PC-9 (cell line): ENCODE results near the gene GPC5. TPM values are rescaled to one million over a fixed set of nuclear protein-coding genes. Genes with fewer than 3 reads are reported as not detected.

Experiments used
- BruUV-seq: library from RNA; stranded (reverse); fragments of 400-500 nt; replicated peaks from 2 replicates; lab custom pipeline; 2021; lab: Mats Ljungman, UMichigan
- CTCF ChIA-PET: fragments of 300-600 bp; sonication (Branson Sonifier 250); formaldehyde crosslinking; loops from one replicate; lab custom pipeline; 2022; ENCODE audit warnings: antibody characterized with exemption; lab: Charles Lee
- POLR2A ChIA-PET: fragments of 300-600 bp; sonication (Branson Sonifier 250); formaldehyde crosslinking; loops from one replicate; lab custom pipeline; 2022; ENCODE audit warnings: antibody characterized with exemption; ENCODE audit not compliant: unreplicated experiment; lab: Charles Lee
- DNase-seq, 2 experiments: peaks; one replicate each; pipeline versions ENCODE4 v3.0.0 to v3.0.0-alpha.2; 2015 to 2022; ENCODE audit warnings: mixed read lengths in 1 of 2
- H2AFZ ChIP-seq: fragments of 200-600 bp; sonication (generic); 2 replicates; pipeline ENCODE4 v1.8.1; 2017; ENCODE audit warnings: antibody characterized with exemption
- H3F3A ChIP-seq: fragments of 200-600 bp; sonication (generic); 2 replicates; pipeline ENCODE4 v1.8.1; 2017; ENCODE audit warnings: antibody characterized with exemption, mild to moderate bottlenecking, low read depth; ENCODE audit not compliant: insufficient read depth
- H3K27ac ChIP-seq: fragments of 200-600 bp; sonication (generic); 2 replicates; pipeline ENCODE4 v1.6.1; 2016; ENCODE audit warnings: mixed run types
- H3K27me3 ChIP-seq: fragments of 200-600 bp; sonication (generic); 2 replicates; pipeline ENCODE4 v1.6.1; 2016; ENCODE audit warnings: low read depth, mixed run types; ENCODE audit not compliant: insufficient read depth
- H3K36me3 ChIP-seq: fragments of 200-600 bp; sonication (generic); 2 replicates; pipeline ENCODE4 v1.6.1; 2016; ENCODE audit warnings: low read depth, mixed run types
- H3K4me1 ChIP-seq: fragments of 200-600 bp; sonication (generic); replicated peaks from 2 replicates; pipeline ENCODE4 v1.6.1; 2016; ENCODE audit warnings: mixed run types; ENCODE audit not compliant: insufficient read depth
- H3K4me2 ChIP-seq: fragments of 200-600 bp; sonication (generic); 2 replicates; pipeline ENCODE4 v1.6.1; 2017; ENCODE audit warnings: mixed run types
- H3K4me3 ChIP-seq: fragments of 200-600 bp; sonication (generic); 2 replicates; pipeline ENCODE4 v1.6.1; 2016; ENCODE audit warnings: mixed run types
- H3K79me2 ChIP-seq: fragments of 200-600 bp; sonication (generic); 2 replicates; pipeline ENCODE4 v1.6.1; 2017; ENCODE audit warnings: low read depth, mixed run types
- H3K9me2 ChIP-seq: fragments of 200-600 bp; sonication (generic); 2 replicates; pipeline ENCODE4 v1.8.1; 2017; ENCODE audit warnings: mild to moderate bottlenecking; ENCODE audit not compliant: insufficient read depth
- H3K9me3 ChIP-seq: fragments of 200-600 bp; sonication (generic); 2 replicates; pipeline ENCODE4 v1.8.1; 2016; ENCODE audit warnings: low read depth; ENCODE audit not compliant: insufficient read depth
- H4K20me1 ChIP-seq: fragments of 200-600 bp; sonication (generic); 2 replicates; pipeline ENCODE4 v1.8.1; 2017; ENCODE audit not compliant: insufficient read depth
- EZH2 ChIP-seq: fragments of 200-600 bp; sonication (generic); IDR thresholded peaks from 2 replicates; pipeline ENCODE4 v1.8.0; 2017; ENCODE audit warnings: antibody characterized with exemption, low read depth
- intact Hi-C: fragments of 100-400 bp; cut with micrococcal nuclease; formaldehyde crosslinking; loops from one replicate; pipeline ENCODE4 v1.10.0; 2022; ENCODE audit not compliant: unreplicated experiment
- total RNA-seq: library from RNA; stranded (reverse); gene quantifications from 2 replicates; pipeline ENCODE4 v1.2.3, GENCODE V29; 2021
- TF ChIP-seq, protein P1 (sequence below): fragments of 200-600 bp; sonication (generic); conservative IDR thresholded peaks from 2 replicates; pipeline ENCODE4 v1.6.1; 2017; ENCODE audit warnings: mixed run types, antibody characterized with exemption, mild to moderate bottlenecking, moderate library complexity

Gene GPC5
- total RNA-seq, 1 experiment from 2014 or later: not detected

DNA sequence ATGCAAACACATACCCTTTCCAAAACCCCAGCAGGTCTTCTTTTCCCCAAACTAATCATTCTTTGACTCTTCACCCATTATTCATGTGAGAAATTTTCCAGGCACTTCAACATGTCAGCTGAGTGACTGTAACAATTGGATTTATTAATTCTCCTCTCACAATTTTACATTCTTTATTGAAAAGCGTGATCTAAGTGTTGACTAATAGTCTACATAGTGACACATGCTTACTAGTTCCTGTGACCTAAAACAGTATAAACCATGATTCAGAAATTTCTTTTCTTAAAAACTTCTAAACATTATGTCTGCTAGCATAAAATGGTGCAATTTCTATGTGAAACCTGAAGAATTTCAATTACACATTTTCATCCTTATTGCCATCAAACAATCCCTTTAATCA, 532.3 kb downstream of the GPC5 start:
- no peak overlapping the region for H3K27ac ChIP-seq
- intact Hi-C loops: no loop called here
- no peaks in the 10 kb centered on the region for H3K9me3 ChIP-seq
- no peaks in the 10 kb centered on the region for H3K36me3 ChIP-seq
- DNase-seq: no peak
- no TSS peak for BruUV-seq
- TF ChIP-seq EZH2: no peak
- TF ChIP-seq, protein P1, sequence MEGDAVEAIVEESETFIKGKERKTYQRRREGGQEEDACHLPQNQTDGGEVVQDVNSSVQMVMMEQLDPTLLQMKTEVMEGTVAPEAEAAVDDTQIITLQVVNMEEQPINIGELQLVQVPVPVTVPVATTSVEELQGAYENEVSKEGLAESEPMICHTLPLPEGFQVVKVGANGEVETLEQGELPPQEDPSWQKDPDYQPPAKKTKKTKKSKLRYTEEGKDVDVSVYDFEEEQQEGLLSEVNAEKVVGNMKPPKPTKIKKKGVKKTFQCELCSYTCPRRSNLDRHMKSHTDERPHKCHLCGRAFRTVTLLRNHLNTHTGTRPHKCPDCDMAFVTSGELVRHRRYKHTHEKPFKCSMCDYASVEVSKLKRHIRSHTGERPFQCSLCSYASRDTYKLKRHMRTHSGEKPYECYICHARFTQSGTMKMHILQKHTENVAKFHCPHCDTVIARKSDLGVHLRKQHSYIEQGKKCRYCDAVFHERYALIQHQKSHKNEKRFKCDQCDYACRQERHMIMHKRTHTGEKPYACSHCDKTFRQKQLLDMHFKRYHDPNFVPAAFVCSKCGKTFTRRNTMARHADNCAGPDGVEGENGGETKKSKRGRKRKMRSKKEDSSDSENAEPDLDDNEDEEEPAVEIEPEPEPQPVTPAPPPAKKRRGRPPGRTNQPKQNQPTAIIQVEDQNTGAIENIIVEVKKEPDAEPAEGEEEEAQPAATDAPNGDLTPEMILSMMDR: no peak
- no peak overlapping the region for H3K4me2 ChIP-seq
- H3F3A ChIP-seq: no peaks in the 10 kb centered on the region
- ChIA-PET POLR2A (no interaction called here), CTCF (no interaction called here)
- no peaks in the 10 kb centered on the region for H4K20me1 ChIP-seq
- H3K4me3 ChIP-seq: no peak overlapping the region
- no peaks in the 10 kb centered on the region for H3K9me2 ChIP-seq
- H3K4me1 ChIP-seq: no peaks in the 10 kb centered on the region
- H3K27me3 ChIP-seq: no peaks in the 10 kb centered on the region
- H2AFZ ChIP-seq: no peak overlapping the region
- H3K79me2 ChIP-seq: no peaks in the 10 kb centered on the region

DNA sequence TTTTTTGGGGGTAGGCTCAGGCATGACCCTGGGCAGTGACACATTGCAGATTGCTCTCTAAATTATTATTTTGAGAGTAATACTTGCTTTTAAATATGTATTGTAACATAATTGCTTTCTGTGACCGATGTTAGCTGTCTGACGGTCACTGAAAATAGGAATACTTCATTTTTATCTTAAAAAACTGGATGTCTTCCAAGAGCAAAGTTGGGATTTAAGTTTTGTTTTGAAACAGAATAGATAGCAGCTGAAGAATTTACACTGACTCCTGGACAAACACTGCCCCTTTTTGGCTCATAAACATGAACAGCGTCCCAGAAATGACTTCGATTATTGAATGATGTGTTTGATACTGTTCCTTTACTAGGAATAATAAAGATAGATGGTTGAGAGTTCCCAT, 535.9 kb downstream of the GPC5 start:
- no peak for TF ChIP-seq EZH2
- TF ChIP-seq, protein P1: no peak
- H3F3A ChIP-seq: no peaks in the 10 kb centered on the region
- BruUV-seq: no TSS peak
- no peaks in the 10 kb centered on the region for H3K9me3 ChIP-seq
- H3K4me1 ChIP-seq: no peaks in the 10 kb centered on the region
- ChIA-PET POLR2A (no interaction called here), CTCF (interaction anchor here (0.6 kb wide), 1 partner anchor 130 kb away, joined by 3 read pairs; no protein-coding TSS in a partner anchor)
- DNase-seq: no peak
- no peaks in the 10 kb centered on the region for H3K27me3 ChIP-seq
- H3K9me2 ChIP-seq: no peaks in the 10 kb centered on the region
- no peak overlapping the region for H3K27ac ChIP-seq
- H4K20me1 ChIP-seq: no peaks in the 10 kb centered on the region
- intact Hi-C loops: no loop called here
- H2AFZ ChIP-seq: no peak overlapping the region
- H3K79me2 ChIP-seq: no peaks in the 10 kb centered on the region
- H3K36me3 ChIP-seq: no peaks in the 10 kb centered on the region
- no peak overlapping the region for H3K4me2 ChIP-seq
- H3K4me3 ChIP-seq: no peak overlapping the region

DNA sequence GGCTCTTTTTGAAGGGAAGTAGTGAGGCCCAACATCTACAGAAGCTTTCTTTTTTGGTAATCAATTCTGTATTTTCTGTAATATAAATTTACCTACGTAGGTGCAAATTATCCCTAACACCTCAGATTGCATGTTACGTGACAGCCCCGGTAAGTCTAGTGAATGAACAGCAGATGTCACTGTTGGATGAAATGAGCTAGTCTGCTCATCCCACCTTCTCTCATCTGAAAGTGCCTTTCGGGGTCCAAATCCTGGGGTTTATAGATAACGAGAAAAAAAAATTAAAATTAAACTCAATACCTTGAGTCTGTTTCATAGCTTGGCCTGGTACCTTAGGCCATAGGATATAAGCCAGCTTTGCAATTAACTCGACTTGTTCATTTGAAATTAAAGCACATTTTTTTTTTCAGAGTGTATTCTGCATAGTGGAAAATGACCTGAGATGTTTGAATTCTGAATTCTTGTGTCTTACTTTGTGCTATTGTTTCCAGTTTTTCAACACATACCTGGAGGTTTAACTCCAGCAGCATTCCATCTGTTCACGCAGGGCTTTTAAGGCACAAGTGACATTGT, 548.2 kb downstream of the GPC5 start:
- H3K9me2 ChIP-seq: no peaks in the 10 kb centered on the region
- no peaks in the 10 kb centered on the region for H3F3A ChIP-seq
- H2AFZ ChIP-seq: no peak overlapping the region
- H3K9me3 ChIP-seq: no peaks in the 10 kb centered on the region
- H3K4me2 ChIP-seq: no peak overlapping the region
- no peaks in the 10 kb centered on the region for H3K27me3 ChIP-seq
- ChIA-PET CTCF (interaction anchor here (0.7 kb wide), 1 partner anchor 39 kb away, joined by 3 read pairs; no protein-coding TSS in a partner anchor), POLR2A (no interaction called here)
- BruUV-seq: no TSS peak
- no peak overlapping the region for H3K4me3 ChIP-seq
- no peaks in the 10 kb centered on the region for H4K20me1 ChIP-seq
- no peaks in the 10 kb centered on the region for H3K36me3 ChIP-seq
- DNase-seq: no peak
- no peaks in the 10 kb centered on the region for H3K79me2 ChIP-seq
- no peak for TF ChIP-seq EZH2
- TF ChIP-seq, protein P1: peak; percentile 65
- intact Hi-C loops: no loop called here
- no peak overlapping the region for H3K27ac ChIP-seq
- no peaks in the 10 kb centered on the region for H3K4me1 ChIP-seq
